ENCODE measurements around the gene KAT2A. TPM values are rescaled to one million over a fixed set of nuclear protein-coding genes. Genes with fewer than 3 reads are reported as not detected.

KAT2A gene
- 41.9 and 43.6 TPM in 2 replicates for total RNA-seq
- long read RNA-seq, partial matches to known transcripts = 12 of 16 reads
- long read RNA-seq, other reads (novel, unspliced or antisense) = 1 of 16 reads

- peaks cover 6% of the 10 kb centered on the region for H3K36me3 Mint-ChIP-seq (ENCODE audit: low read depth)
- TF ChIP-seq, protein P1, sequence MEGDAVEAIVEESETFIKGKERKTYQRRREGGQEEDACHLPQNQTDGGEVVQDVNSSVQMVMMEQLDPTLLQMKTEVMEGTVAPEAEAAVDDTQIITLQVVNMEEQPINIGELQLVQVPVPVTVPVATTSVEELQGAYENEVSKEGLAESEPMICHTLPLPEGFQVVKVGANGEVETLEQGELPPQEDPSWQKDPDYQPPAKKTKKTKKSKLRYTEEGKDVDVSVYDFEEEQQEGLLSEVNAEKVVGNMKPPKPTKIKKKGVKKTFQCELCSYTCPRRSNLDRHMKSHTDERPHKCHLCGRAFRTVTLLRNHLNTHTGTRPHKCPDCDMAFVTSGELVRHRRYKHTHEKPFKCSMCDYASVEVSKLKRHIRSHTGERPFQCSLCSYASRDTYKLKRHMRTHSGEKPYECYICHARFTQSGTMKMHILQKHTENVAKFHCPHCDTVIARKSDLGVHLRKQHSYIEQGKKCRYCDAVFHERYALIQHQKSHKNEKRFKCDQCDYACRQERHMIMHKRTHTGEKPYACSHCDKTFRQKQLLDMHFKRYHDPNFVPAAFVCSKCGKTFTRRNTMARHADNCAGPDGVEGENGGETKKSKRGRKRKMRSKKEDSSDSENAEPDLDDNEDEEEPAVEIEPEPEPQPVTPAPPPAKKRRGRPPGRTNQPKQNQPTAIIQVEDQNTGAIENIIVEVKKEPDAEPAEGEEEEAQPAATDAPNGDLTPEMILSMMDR (conservative IDR thresholded peaks at IDR 0.05) = no peak
Observed at GRCh38 chr17:42120770-42121769, at the start of gene KAT2A. Gene KAT2A (minus strand): TSS chr17:42121367. CDS start chr17:42121304, 63 bp downstream.

GRCh38 chr17:42169351-42169750 is 48.2 kb upstream of the KAT2A start:
- Mint-ChIP-seq H3K36me3 (ENCODE audit: low read depth) (no peaks in the 10 kb centered on the region), H3K4me3 (no peak overlapping the region), H3K4me1 (peaks cover 5% of the 10 kb centered on the region), H3K27ac (ENCODE audit: unreplicated experiment) (no peak overlapping the region), H3K27me3 (ENCODE audit: low read depth) (peaks cover 30% of the 10 kb centered on the region), H3K9me3 (no peaks in the 10 kb centered on the region)
- DNase-seq (ENCODE audit: low read depth, low spot score) = no peak
- TF ChIP-seq, protein P1 (conservative IDR thresholded peaks at IDR 0.05) = no peak

More at GRCh38 chr17:42120770-42121769, at the start of gene KAT2A:
- H3K27ac Mint-ChIP-seq (ENCODE audit: unreplicated experiment) = peak within 1 kb of the TSS; percentile 88
- H3K9me3 Mint-ChIP-seq = no peaks in the 10 kb centered on the region
- peak; percentile 63 for DNase-seq (ENCODE audit: low read depth, low spot score)
- H3K27me3 Mint-ChIP-seq (ENCODE audit: low read depth) = no peaks in the 10 kb centered on the region
- H3K4me1 Mint-ChIP-seq = peaks cover 21% of the 10 kb centered on the region
- H3K4me3 Mint-ChIP-seq = peak within 1 kb of the TSS; percentile 83

- no peak for DNase-seq (ENCODE audit: low read depth, low spot score)
- no peaks in the 10 kb centered on the region for H3K9me3 Mint-ChIP-seq
- H3K4me1 Mint-ChIP-seq = peaks cover 9% of the 10 kb centered on the region
- TF ChIP-seq, protein P1 (conservative IDR thresholded peaks at IDR 0.05) = no peak
- no peaks in the 10 kb centered on the region for H3K36me3 Mint-ChIP-seq (ENCODE audit: low read depth)
- H3K27me3 Mint-ChIP-seq (ENCODE audit: low read depth) = peaks cover 22% of the 10 kb centered on the region
- no peak overlapping the region for H3K27ac Mint-ChIP-seq (ENCODE audit: unreplicated experiment)
- no peak overlapping the region for H3K4me3 Mint-ChIP-seq
Observed at GRCh38 chr17:42167807-42168206, 46.6 kb upstream of the KAT2A start.

DNA sequence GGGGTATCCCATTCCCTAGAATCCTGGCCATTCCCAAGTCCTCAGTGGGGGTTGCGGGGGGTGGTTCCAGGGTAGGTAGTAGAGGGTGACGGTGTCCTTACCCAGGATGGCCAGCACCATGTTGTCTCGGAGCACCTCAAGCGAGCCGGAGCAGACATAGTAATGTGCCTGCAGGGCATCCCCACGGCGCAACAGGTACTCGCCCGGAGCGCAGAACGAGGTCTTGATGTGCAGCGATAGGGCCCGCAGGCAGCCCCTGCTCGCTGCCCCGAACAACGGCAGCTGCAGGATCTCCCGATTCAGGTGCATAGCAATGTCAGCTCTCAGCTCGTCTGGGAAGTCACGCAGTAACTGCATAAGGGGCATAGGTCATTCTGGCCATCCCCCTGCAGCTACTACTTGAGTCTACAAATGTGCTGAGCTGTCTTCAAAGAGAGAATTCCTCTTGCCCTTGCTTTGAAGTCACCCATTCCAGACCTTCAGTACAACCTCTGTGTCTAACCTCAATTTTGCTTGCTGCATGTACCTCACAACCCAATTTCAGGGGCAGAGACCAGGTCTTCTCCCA is 45.1 kb upstream of the KAT2A start:
- Mint-ChIP-seq H3K4me1 (peaks cover 9% of the 10 kb centered on the region), H3K27me3 (ENCODE audit: low read depth) (peaks cover 11% of the 10 kb centered on the region), H3K4me3 (no peak overlapping the region), H3K36me3 (ENCODE audit: low read depth) (no peaks in the 10 kb centered on the region), H3K27ac (ENCODE audit: unreplicated experiment) (no peak overlapping the region), H3K9me3 (no peaks in the 10 kb centered on the region)
- TF ChIP-seq, protein P1 (conservative IDR thresholded peaks at IDR 0.05) = no peak
- no peak for DNase-seq (ENCODE audit: low read depth, low spot score)

DNA sequence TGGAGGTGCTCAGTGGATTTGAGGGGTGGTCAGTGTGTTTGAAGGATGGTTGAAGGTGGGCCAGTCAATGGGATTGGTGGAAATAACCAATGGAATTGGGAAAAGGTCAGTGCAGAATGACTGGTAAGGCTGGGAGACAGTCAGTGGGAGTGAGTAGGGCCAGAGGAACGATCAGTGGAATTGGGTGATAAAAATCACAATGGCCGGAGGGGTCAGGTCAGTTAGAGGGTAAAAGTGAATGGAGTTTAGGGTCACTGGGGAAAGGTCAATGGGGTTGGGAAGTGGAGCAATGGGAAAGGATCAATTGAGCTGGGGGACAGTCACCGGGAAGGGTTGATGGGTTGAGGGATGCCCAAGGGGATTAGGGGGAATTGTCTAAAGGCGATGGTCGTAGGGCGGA is 44.6 kb upstream of the KAT2A start:
- TF ChIP-seq, protein P1 (conservative IDR thresholded peaks at IDR 0.05) = no peak
- Mint-ChIP-seq H3K27me3 (ENCODE audit: low read depth) (peaks cover 6% of the 10 kb centered on the region), H3K4me1 (peaks cover 9% of the 10 kb centered on the region), H3K27ac (ENCODE audit: unreplicated experiment) (no peak overlapping the region), H3K4me3 (no peak overlapping the region), H3K36me3 (ENCODE audit: low read depth) (no peaks in the 10 kb centered on the region), H3K9me3 (no peaks in the 10 kb centered on the region)
- no peak for DNase-seq (ENCODE audit: low read depth, low spot score)
